ENCODE data around the gene ARID1A. TPM values are rescaled to one million over a fixed set of nuclear protein-coding genes. Genes with fewer than 3 reads are reported as not detected.

Gene ARID1A
- total RNA-seq, 4 donors from 2014 or later = 53.3 to 77.2 (median 54.9) TPM

DNA sequence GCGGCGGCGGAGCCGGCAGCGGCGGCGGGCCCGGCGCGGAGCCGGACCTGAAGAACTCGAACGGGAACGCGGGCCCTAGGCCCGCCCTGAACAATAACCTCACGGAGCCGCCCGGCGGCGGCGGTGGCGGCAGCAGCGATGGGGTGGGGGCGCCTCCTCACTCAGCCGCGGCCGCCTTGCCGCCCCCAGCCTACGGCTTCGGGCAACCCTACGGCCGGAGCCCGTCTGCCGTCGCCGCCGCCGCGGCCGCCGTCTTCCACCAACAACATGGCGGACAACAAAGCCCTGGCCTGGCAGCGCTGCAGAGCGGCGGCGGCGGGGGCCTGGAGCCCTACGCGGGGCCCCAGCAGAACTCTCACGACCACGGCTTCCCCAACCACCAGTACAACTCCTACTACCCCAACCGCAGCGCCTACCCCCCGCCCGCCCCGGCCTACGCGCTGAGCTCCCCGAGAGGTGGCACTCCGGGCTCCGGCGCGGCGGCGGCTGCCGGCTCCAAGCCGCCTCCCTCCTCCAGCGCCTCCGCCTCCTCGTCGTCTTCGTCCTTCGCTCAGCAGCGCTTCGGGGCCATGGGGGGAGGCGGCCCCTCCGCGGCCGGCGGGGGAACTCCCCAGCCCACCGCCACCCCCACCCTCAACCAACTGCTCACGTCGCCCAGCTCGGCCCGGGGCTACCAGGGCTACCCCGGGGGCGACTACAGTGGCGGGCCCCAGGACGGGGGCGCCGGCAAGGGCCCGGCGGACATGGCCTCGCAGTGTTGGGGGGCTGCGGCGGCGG is 1.0 kb downstream of the ARID1A start:
- peak in 1 of 2 donors; percentile 21 for DNase-seq (ENCODE audit: low spot score in 2 of 2)
- WGBS, 2 donors = 0 to 20% methylated on average over 1 to 45 of the region's 98 CpGs
- TF ChIP-seq CTCF (IDR thresholded peaks at IDR 0.05) (no peak), POLR2A (IDR thresholded peaks at IDR 0.05) (no peak)
- H3K4me3 ChIP-seq (ENCODE audit: low read depth, poor library complexity, severe bottlenecking) = peak overlapping the region; percentile 83
- intact Hi-C loops (cut with DNase I; ENCODE audit: low total_unique reads) = loop anchor here (10.0 kb wide), 1 partner anchor 88 kb away; the partner anchor contains the start of gene PIGV

GRCh38 chr1:26697431-26697977 is 1.7 kb downstream of the ARID1A start:
- intact Hi-C loops (cut with DNase I; ENCODE audit: low total_unique reads) = loop anchor here (10.0 kb wide), 1 partner anchor 87 kb away; the partner anchor contains the start of gene PIGV
- 0 to 1% methylated on average over 12 to 22 of the region's 30 CpGs for WGBS, 2 donors
- TF ChIP-seq POLR2A (IDR thresholded peaks at IDR 0.05) (no peak), CTCF (IDR thresholded peaks at IDR 0.05) (no peak)
- peak overlapping the region; percentile 83 for H3K4me3 ChIP-seq (ENCODE audit: low read depth, poor library complexity, severe bottlenecking)
- DNase-seq (ENCODE audit: low spot score in 2 of 2) = no peak

DNA sequence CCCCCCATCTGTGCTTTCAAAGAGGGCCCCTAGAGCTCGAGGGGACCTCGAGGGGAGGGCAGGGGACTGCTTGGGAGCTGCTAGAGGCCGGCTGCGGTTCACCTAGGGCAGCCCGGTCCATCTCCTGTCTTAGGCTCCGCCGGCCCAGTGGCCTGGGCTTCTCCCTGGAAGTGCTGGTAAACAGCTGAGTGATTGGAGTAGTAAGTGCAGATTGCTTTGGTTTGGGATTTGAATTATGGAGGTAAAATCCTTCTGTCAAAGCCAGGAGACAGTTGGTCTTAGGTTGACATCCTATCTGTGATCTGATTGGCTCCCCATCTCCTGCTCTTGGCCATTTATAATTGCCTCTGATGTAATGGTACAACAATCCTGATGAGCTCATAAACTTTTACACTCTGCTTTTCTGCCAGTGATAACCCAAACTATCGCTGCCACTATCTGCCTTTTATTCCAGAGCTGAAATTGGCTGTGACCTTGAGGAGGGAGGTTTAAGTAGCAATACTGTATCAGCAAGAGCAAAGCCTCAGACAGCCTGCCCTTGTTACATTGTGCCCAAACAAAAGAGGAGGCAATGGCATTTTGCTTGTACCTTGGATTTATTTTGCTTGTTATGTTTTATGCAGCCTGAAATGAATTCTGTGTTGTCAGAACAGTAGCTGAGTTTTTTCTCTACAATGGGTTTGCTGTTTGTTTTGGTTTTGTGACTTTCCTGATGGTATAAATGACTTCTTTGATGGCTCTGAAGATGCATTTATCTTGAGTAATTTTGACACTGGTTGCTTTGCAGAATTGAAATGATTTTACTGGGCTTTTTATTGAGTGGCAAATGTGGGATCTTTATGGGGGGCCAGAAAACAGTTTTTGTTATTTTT is 2.4 kb downstream of the ARID1A start:
- TF ChIP-seq POLR2A (IDR thresholded peaks at IDR 0.05) = no peak
- TF ChIP-seq CTCF (IDR thresholded peaks at IDR 0.05) = no peak
- WGBS, 2 donors = 0 to 3% methylated on average over 8 of the region's 8 CpGs
- DNase-seq (ENCODE audit: low spot score in 2 of 2) = peak; percentile 72 to 87
- H3K4me3 ChIP-seq (ENCODE audit: low read depth, poor library complexity, severe bottlenecking) = peak overlapping the region; percentile 83
- intact Hi-C loops (cut with DNase I; ENCODE audit: low total_unique reads) = loop anchor here (10.0 kb wide), 1 partner anchor 87 kb away; the partner anchor contains the start of gene PIGV

DNA sequence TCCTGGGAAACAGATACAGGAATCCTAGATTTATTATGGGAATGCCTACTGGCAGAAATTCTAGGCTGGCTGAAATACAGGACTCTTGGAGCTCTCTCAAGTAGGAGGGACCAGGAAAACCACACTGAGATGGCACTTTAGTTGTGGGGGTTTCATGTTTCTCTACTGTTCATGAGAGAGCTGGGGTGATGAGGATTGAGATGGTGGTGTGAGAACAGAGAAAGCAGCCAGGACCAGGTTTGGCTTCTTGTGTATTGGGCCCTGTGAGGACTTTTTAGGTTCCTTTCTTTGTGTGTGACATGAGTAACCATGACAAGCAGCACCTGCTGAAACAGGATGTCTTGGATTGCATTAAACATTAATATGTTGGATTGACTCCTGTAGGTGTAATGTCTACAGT is 4.9 kb downstream of the ARID1A start:
- no peak overlapping the region for H3K4me3 ChIP-seq (ENCODE audit: low read depth, poor library complexity, severe bottlenecking)
- TF ChIP-seq POLR2A (IDR thresholded peaks at IDR 0.05) (no peak), CTCF (IDR thresholded peaks at IDR 0.05) (no peak)
- intact Hi-C loops (cut with DNase I; ENCODE audit: low total_unique reads) = no loop called here
- no peak for DNase-seq (ENCODE audit: low spot score in 2 of 2)

DNA sequence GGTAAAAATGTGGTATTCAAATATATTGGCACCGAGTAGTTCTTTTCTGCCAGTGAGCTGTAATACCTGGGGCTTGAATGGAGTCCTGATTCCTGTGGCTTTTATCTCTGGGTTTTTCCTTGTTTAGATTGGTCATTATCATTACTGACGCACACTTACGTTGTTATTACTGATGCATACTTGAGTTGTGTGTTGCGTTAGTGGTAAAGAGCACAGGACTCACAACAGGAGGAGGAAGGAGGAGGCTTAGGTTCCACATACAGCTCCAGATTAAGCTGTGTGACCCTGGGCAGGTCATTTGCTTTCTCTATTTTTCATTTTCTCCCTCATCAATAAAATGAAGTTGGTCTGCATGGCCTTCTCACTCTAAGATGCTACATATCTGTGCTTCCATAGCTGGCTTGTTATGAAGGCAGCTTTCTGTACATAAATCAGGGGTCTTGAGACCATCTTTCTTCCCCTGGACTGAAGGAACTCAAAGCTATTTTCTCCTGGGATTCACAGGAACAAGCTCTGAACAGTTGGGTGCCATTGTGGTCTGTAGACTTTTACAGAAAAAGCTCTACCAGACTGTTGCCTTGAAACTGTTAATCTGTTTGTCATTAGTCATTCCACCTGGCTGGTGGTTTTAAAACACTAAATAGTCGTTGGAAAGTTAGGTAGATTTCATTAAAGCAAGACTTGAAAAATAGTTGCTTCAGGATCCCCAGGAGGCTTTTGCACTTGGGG is 5.6 kb downstream of the ARID1A start:
- WGBS, 2 donors = 32 to 47% methylated on average over 5 of the region's 5 CpGs
- DNase-seq (ENCODE audit: low spot score in 2 of 2) = no peak
- H3K4me3 ChIP-seq (ENCODE audit: low read depth, poor library complexity, severe bottlenecking) = no peak overlapping the region
- no peak for TF ChIP-seq CTCF (IDR thresholded peaks at IDR 0.05)
- TF ChIP-seq POLR2A (IDR thresholded peaks at IDR 0.05) = no peak
- intact Hi-C loops (cut with DNase I; ENCODE audit: low total_unique reads) = no loop called here
